H1 (cell line): ENCODE data around the gene TFF3. TPM values are rescaled to one million over a fixed set of nuclear protein-coding genes. Genes with fewer than 3 reads are reported as not detected.

Experiments
- SIRT6 ChIP-seq: IDR thresholded peaks from one replicate; pipeline ENCODE4 v1.7.1; 2012; ENCODE audit warnings: low read length, inconsistent platforms
- polyA plus RNA-seq, 7 experiments: library from polyadenylated mRNA; depleted of rRNA in 3 of 7; stranded (reverse) in 5 of 7; unstranded in 2 of 7; fragments of >200 nt in 5 of 7; fragments of 200-250 nt in 2 of 7; gene quantifications; 1 replicate in 5 of 7; 2 replicates in 1 of 7; 4 replicates in 1 of 7; pipeline versions ENCODE4 v1.2.1 to v1.2.3, GENCODE V29; 2011 to 2013; ENCODE audit warnings: missing spikeins in 2 of 7, mixed read lengths in 2 of 7
- total RNA-seq: library from RNA; stranded (reverse); fragmentation: NEBNext Ultra II Directional; extraction: Animal tissue kit (Norgen Biotek cat#: 25700); gene quantifications from 2 replicates; pipeline ENCODE4 v1.2.1, GENCODE V29; 2021

TFF3 gene
- total and polyA plus RNA-seq, 2 of the 8 experiments (the other 6 are each of a cell fraction or from before 2014, with no cell fraction given): 1.7 to 6.7 TPM

DNA sequence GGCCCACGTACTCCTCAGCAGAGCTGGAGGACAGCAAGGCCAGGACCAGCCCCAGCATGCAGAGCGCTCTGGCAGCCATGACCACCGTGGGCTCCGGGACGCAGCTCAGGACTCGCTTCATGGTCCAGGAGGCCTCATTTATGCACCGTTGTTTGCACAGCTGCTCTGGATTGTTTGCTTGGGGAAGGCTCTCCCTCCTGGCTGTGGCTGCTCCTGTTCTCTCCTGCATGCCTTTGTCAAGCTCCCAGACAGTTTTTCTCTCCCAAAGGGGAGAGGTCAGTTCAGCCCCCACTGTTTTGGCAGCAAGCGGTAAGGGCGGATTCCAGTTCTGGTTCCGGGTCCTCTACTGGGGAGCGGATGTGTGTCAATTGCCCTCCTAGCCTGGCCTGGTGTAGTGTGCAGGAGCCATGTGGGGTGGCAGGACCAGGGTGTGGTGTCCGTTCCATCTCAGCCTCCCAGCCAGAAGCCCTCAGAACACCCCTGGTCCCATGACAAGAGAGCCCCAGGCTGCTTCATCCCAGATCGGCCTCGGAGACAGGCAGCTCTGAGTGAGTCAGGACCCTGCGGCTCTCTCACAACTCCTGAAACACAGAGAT lies at the start of gene TFF3 (continued):
- no peak for TF ChIP-seq SIRT6
